Anterior cingulate cortex (tissue), 58 donors: Measurements from ENCODE around the gene LTBP1.

ENCODE experiments used
- DNase-seq, 58 donors: peaks; one replicate each; lab custom pipeline; 2025; lab: John Stamatoyannopoulos, UW

The LTBP1 gene

DNA sequence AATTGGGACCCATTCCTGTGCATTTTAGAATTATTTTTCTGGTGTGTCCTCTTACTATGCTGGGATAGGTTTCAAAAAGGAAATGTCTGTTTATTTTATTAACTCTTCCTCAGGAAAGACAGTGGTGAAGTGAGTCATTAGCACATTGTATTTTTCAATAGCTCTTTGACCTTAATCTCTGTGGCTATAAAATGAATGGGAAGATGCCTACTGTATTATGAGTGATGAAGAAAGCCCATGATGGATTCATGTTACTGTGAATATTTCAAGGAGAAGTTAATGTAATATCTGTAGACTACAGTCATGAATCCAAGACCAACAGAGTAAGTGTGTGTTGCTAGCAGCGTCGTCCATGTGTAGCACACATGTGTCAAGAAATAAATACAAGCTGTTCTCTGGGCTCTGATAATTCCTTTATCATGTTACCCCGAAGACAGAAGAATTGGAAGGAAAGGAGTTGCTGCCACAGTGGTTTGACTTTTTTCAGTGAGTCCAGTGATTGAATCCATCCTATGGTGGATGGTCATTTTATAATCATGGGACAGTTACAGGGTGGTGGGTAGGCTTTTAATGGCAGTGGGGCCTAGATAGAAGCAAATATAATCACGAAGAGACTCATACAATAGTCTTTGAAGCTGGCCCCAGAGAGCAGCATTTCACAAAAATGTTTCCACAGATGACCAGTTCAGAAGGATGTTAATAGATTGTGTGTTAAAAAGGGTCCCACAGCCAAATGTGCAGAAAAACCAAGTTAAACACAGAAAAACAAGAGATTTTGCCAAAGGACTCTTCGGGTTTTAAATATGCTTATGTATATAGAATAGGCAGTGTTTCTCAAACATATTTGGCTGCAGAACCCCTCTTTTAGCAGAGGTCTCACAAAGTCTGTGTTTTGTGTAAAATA lies 290.0 kb downstream of the LTBP1 start:
- no peak for DNase-seq

DNA sequence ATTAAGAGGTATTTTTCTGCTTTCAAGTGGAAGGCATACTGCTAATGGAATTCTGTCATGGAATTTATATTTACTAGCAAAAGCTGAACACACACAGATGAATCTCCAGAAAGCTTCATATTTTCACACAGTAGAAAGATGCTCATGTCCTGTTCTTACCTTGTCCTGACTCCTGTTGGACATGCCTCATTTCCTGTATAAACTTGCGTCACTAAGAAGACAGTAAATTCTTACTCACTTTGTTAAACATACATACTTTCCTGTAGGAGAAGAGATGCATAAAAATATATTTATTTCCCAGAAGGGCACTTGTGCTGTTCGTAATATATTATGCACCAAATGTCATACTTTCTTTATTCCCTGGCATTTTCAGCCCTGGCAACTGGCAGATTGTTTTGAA lies 291.4 kb downstream of the LTBP1 start:
- DNase-seq: no peak

DNA sequence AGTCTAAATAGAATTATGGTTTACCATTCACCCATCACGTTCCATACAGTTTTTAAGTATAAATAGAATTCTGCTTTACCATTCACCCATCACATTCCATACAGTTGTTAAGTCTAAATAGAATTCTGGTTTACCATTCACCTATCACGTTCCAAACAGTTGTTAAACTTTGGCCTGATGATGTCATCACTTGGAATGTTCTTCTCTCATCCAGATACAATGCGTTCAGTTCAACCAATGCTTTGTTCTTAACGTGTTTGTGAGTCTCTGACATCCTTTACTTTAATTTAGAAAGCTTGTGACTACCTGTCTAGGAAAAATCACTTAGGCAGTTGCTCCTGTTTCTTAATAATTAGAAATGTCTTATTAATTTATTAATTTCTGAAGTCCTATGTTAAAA lies 293.4 kb downstream of the LTBP1 start:
- no peak for DNase-seq

DNA sequence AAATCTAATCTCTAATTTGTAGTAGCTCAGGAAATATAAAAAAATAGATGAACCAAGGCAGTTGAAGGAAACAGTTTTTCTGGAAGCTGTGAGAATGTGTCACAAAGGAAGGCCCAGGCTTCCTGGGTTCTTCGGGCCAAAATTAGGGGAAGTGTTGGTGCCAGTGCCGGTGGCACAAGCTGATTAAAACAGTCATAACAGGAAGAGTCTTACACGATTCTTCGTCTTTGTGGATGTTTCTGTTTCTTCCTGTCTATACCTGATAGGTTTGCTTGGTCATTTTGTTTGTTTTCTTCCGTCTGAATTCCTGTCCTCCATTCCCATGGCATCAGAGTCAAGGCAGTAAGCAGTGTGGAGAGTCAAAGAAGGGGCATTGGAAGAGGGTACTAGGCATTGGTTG lies 294.3 kb downstream of the LTBP1 start:
- no peak for DNase-seq

DNA sequence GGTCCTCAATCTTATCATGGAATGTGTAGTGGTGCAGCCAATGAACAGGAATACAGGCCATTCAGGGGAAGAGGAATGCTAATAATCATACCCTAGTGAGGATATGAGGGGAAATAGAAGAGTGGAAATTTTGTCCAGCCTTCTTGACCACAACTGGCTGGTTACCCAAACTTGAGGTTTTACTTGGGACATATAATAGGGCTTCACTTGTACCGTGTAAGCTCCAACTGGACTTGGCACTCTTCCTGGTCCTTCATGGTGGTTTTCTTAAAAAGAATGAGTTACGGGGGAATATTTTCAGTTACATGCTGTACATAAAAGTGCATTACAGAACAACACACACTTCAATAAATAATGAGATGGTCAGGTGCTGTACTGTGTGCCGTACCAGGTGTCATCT lies 294.8 kb downstream of the LTBP1 start:
- DNase-seq: no peak

DNA sequence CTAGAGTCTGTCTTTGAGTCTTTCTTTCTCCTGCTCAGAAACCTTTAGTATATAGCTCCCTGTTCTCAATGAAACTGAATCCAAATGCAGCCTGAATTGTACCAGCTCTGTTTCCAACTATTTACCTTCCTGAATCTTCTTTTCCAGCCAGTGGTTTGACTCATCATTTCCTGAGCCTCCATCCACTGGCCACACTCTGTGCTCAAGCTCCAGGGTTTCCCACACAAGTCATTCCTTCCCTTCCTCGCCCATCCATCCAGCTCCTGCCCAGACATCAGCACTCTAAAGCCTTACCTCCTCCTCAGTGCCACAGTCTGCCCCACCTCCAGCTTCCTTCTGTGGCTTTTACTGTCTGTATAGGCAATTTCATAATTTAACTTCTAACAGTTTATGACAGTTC lies 296.1 kb downstream of the LTBP1 start:
- no peak for DNase-seq

DNA sequence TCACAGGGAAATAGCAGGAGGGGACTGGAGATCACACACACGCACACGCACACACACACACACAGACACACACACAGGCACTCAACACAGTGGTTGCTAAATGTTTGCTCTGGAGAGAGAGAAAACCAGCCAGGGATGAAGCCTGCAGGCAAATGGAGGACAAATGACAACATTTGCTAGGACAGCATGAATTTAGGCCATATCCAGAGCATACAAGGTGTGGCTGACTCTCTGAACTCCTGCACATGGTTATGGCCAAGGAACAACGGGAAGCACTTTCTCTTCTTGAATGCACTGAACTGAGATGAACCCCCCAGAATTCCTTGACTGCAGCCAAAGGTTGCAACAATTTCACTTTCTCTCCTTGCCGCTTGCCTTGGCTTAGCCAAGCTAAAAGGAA lies 299.7 kb downstream of the LTBP1 start:
- DNase-seq: no peak

DNA sequence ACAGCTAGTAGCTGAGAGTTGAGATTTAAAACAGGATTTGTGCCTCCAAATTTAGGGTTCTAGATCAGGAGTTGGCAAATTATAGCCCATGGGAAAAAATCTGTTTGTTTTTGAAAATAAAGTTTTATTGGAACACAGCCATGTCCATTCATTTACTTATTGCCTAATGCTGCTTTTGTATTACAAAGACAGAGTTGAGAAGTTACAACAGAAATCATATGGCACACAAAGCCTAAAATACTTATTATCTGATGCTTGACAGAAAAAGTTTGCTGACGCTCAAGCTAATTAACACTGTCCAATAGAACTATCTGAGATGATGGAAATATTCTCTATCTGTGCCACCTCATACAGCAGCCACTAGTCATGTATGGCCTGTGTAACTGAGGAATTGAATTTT lies 300.6 kb downstream of the LTBP1 start:
- DNase-seq: no peak

DNA sequence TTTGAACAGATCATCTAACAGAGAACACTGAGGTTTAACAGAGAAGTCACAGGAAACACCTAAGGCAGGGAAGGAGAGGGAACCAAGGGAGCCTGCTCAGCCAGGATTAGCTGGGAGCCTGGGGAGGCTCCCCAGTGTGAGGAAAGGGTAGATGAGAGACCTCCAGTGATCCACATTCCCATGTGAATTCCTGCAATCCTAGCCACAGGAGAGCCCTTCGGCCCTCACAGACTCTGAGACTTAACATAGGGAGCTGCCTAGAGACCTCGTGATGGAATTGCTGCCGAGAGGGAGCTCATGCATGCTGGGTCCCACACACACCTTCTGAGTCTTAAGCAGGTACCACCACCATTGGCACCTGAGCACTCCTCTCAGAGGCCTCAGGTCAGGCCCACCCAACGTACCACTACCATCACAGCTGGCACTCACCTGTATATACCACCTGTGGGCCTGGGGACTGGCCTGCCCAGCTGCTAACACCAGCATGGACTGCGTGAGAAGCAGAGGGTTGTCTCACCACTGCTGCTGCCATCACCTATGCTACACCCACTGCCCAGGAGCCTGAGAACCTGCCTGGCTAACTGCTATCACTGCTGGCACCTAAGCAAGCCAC lies 303.8 kb downstream of the LTBP1 start:
- no peak for DNase-seq

DNA sequence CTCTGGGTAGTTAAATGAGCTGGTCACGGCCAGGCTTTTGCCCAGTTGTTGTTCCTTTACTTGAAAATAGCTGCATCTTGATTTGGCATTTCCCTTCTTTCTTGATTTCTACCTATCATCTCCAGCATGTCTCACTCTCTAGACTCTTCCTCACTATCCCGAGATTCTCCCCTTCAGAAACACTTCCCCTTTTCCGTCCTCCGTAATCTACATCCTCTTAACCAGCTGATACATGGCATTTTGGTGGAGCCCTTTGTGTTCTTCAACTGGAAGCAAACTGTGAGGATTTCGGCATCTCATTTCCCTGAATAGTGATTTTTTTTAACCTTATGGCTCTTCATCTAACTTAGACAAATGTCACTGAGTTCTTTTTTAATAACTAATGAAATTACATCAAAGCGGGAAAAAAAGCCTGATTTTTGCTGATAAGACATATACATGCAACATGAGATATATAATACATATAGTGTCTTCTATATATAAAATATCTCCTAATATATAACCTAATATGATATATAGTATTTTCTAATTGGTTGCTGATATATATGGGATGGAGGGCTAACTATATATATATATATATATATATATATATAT lies 309.5 kb downstream of the LTBP1 start:
- no peak for DNase-seq

DNA sequence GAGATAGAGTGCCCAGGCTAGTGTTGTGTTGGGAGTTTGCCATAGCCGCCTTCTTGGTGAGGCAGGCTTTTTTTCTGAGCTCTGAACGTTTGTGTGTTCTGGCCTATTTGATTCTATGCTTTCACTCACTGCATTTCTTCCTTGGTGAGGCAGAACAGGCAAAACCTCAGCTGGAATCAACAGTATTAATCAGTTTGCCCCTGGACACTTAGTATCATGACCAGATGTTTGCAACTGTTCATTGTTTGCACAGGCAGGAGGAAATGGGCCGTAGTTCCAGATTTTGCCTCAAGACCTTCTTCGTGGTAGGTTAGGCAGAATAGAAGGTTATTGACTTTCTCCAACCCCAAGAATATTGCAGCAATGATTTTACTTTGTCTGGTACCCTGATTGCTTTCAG lies 311.6 kb downstream of the LTBP1 start:
- no peak for DNase-seq

DNA sequence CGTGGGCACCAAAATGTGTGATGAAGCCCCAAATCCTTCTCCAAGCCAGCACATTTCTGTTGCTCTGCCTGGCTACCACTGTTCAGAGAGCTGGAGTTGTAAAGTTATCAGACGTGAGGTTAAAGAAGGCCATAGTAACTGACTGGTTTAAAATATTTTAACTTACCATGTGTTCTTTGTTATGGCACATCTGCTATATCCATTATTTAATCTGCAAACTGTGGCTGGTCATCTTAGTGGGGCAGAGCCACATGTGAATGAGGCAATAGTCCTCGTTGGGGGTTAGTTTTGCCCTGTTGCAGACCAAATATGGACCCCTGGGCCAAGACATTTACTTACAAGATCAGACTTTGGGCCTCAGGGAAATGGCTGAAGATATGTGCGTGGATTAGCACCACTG lies 315.3 kb downstream of the LTBP1 start:
- no peak for DNase-seq

DNA sequence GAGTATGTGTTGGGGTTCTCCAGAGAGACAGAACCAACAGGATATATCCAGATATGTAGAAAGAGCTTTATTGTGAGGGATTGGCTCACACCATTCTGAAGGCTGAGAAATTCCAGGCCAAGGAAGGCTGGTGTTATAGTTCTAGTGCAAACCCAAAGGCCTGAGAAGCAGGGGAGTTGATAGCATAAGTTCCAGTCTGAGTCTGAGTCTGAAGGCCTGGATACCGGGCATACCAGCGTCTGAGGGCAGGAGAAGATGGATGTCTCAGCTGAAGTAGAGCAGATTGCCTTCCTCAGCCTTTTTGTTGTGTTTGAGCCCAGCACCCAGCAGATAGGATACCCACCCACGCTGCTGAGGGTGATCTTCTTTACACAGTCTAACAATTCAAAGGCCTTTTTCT lies 318.0 kb downstream of the LTBP1 start:
- no peak for DNase-seq

DNA sequence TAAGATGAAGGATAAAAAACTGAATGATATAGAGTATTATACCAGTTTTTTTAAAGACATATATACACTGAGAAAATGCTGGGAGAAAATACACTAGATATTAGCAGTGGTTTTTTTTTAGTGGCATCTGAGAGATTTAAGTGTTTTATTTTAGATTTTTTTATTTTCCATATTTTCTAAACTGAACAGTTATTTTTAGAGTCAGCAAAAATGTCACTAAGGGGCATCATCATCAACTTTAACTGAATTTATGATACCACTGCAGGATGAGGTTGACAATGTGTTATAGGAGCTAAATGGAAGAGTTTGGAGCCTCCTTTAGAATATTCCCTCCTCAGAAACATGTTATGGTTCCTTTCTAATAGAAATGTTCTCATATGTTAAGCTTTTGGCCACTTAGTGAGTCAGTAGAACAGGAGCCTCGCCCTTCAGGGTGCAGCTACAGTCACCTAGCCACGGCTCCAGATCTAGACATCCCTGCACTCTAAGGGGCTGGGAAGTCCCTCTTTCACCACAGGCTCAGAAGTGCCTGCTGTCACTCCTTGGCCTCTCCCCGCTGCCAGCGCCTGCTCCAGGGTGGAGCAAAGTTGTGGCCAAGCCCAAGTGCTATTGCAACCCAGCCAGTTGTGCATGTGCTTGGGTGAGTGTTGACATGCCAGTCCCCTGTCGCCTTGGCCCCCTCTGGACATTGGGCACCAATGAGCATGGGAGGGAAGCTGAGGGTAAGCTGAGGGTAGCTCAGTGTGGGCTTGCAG lies 319.0 kb downstream of the LTBP1 start:
- no peak for DNase-seq

DNA sequence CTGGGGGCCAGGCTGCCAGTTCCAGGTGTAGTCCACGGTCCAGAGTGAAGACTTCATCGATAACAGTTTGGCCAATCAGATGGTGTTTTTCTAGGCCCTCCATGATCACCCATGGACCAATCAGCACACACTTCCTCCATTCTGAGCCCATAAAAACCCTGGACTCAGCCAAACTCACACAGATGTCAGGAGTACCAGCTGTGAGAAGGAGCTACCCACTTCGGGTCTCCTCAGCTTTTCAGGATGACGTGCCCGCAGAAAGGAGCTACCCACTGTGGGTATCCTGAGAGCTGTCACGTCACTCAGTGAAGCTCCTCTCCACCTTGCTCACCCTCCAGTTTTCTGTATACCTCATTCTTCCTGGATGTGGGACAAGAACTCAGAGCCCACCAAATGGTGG lies 319.7 kb downstream of the LTBP1 start:
- no peak for DNase-seq

DNA sequence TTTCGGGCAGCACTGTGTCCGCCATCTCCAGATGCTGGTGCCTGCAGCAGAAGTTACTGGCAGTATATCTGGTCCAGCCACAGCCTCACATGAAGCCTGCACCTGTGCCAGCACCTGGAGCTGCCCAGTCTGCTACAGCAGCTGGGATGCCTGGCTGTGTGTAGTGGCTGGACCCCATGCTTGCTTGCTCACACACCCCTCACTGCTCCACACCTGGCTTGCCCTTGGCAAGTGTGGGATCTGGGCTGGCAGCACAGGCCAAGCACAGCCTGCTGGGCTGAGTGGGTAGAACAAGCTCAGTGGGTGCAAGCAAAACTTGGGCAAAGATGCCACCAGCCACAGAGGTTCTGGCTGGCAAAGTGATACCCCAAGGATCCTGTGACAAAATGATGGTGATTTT lies 320.3 kb downstream of the LTBP1 start:
- no peak for DNase-seq

DNA sequence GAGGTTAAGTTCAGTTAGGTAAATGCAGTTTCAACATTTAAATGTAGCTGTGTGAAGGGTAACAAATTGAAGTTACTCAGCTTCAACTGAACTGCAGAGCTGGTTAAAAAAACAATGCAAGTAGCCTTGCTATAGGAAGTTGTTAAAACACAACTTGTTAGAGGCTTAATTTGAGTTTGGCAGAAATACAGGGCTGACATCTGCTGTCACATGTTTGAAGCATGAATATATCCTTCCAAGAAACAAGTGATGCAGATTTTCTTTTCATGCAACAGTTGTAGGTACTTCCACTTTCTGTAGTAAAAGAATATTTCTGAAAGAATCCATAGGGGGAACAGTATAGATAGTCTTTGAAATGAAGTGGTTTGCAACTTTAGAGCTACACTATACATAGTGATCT lies 321.0 kb downstream of the LTBP1 start:
- peak in 1 of 58 donors; percentile 16 for DNase-seq

DNA sequence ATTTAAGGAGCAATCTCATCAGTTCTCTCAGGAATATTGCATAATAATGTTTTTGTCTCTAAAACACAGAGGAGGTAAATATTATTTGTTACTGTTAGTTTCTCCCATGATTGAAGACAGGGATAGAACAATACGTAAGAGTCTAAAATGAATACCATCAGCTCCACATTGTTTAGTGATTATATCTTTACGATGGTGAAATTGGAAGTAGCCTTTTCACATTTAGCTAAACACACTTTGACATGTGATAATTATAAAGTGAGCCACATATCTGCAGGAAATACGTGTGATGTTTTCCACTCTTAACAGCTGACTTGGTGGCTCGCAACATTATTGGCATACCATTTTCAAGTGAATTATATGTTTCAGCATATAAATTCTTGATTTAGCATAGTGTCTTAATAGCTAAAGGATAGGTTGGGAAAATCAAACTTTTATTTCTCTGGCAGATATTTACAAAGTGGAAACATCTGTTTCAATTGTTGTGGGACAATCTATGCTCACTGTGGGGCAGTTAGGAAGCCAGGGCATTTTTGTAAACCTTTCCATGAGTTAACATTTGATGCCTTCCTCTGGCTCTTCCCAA lies 321.6 kb downstream of the LTBP1 start:
- DNase-seq: no peak

DNA sequence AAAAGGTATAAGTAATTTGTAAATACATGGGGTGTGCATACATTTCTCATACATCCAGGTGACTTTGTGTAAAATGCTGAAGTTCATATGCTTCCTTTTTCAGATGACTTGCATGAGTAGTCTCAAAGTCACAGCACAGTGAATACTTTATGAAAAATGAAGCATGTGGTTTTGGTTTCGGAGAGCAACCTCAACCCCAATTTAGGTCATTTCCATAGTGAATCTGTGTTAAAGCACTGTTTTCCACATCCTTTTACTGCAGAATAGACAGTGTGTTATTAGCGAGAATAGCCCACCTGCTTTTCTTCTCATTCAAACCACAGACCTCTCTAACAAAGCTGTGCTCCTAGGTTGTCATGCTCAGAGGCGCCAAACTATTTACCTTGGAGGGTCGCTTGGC lies 325.2 kb downstream of the LTBP1 start:
- no peak for DNase-seq

DNA sequence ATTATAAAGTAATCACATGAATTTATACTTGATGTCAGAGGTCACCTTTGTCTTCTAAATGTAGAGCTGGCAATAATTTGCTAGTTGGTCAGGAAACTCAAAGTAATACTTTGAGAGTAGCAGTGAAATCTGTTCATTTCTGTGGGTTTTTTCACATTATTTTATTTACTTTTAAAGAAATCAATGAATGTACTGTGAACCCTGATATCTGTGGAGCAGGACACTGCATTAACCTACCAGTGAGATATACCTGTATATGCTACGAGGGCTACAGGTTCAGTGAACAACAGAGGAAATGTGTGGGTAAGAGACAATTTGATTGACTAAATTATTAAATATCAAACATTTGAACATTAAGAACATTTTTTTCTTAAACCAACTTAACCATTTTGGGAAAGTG lies 326.7 kb downstream of the LTBP1 start:
- no peak for DNase-seq

DNA sequence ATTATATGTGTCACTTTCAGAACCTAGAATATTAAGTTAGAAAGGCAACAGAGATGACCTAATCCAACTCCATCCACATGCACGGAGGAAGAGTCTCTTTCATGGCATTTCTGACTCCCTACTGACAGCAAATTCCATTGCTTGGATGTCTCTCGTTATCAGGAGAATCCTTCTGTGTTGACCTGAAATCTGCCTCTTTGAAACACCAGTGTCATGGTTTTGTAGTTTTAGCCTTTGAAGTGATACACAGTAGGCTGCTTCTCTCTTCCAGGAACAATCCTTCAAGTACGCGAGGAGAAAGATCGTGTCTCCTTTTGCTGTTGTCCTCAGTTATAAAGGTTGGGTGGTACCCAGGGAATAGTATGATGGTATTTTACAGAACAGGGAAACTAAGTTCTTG lies 327.8 kb downstream of the LTBP1 start:
- no peak for DNase-seq
